IMR-90 (cell line): ENCODE results near the gene ANKRD16. TPM values are rescaled to one million over a fixed set of nuclear protein-coding genes. Genes with fewer than 3 reads are reported as not detected.

Experiments used
- ATAC-seq: fragments of 200-7000 bp; cut with Tn5 transposase; 2 replicates; pipeline ENCODE4 v1.9.1; 2020; ENCODE audit warnings: low read depth, mild to moderate bottlenecking, moderate library complexity
- BruUV-seq: library from RNA; stranded (reverse); fragments of 400-500 nt; replicated peaks from 2 replicates; lab custom pipeline; 2021; lab: Mats Ljungman, UMichigan
- CTCF ChIA-PET: fragments of 300-600 bp; formaldehyde crosslinking; extraction: SDS; loops from one replicate; lab custom pipeline; 2021; ENCODE audit warnings: antibody characterized with exemption; lab: Yijun Ruan, JAX
- POLR2A ChIA-PET: fragments of 300-600 bp; sonication (Branson Sonifier 250); formaldehyde crosslinking; loops from one replicate; lab custom pipeline; 2022; ENCODE audit warnings: antibody characterized with exemption; ENCODE audit not compliant: unreplicated experiment; lab: Charles Lee
- DNase-seq: peaks from one replicate; pipeline ENCODE4 v3.0.0; 2013
- H2AFZ ChIP-seq: replicated peaks from 2 replicates; pipeline ENCODE3; 2013; ENCODE audit warnings: low read length, mild to moderate bottlenecking; ENCODE audit not compliant: poor library complexity
- H2AK5ac ChIP-seq: 2 replicates; pipeline ENCODE4 v1.6.1; 2013; ENCODE audit warnings: low read depth, low read length, inconsistent platforms
- H2AK9ac ChIP-seq: replicated peaks from 2 replicates; pipeline ENCODE3; 2013; ENCODE audit warnings: mild to moderate bottlenecking, low read depth, low read length, moderate library complexity; ENCODE audit not compliant: poor library complexity
- H2BK120ac ChIP-seq: 2 replicates; pipeline ENCODE4 v1.6.1; 2013; ENCODE audit warnings: low read depth, low read length, inconsistent platforms
- H2BK15ac ChIP-seq: 3 replicates; pipeline ENCODE4 v1.6.1; 2013; ENCODE audit warnings: low read depth, low read length, inconsistent platforms
- H2BK20ac ChIP-seq: 2 replicates; pipeline ENCODE4 v1.6.1; 2013; ENCODE audit warnings: low read depth, mild to moderate bottlenecking, inconsistent platforms, low read length, moderate library complexity
- H2BK5ac ChIP-seq: 2 replicates; pipeline ENCODE4 v1.6.1; 2013; ENCODE audit warnings: mild to moderate bottlenecking, low read depth, low read length, inconsistent platforms; ENCODE audit not compliant: poor library complexity, severe bottlenecking
- H3K14ac ChIP-seq: replicated peaks from 2 replicates; pipeline ENCODE4 v1.6.1; 2013; ENCODE audit warnings: low read depth, low read length, inconsistent platforms
- H3K18ac ChIP-seq: 2 replicates; pipeline ENCODE4 v1.6.1; 2013; ENCODE audit warnings: low read depth, low read length, control low read depth
- H3K23ac ChIP-seq: 2 replicates; pipeline ENCODE4 v1.6.1; 2013; ENCODE audit warnings: low read depth, low read length, inconsistent platforms
- H3K27ac ChIP-seq: 2 replicates; pipeline ENCODE4 v1.5.1; 2013; ENCODE audit warnings: mild to moderate bottlenecking, control low read depth, low read length; ENCODE audit not compliant: insufficient read depth
- H3K27me3 ChIP-seq: 2 replicates; pipeline ENCODE4 v1.6.1; 2013; ENCODE audit warnings: low read length; ENCODE audit not compliant: control insufficient read depth, insufficient read depth
- H3K36me3 ChIP-seq: 2 replicates; pipeline ENCODE4 v1.6.1; 2013; ENCODE audit warnings: low read length, mixed read lengths; ENCODE audit not compliant: control insufficient read depth, insufficient read depth
- H3K4ac ChIP-seq: 2 replicates; pipeline ENCODE4 v1.6.1; 2013; ENCODE audit warnings: low read depth, low read length, inconsistent platforms
- H3K4me1 ChIP-seq: 2 replicates; pipeline ENCODE4 v1.6.1; 2013; ENCODE audit warnings: low read length, mixed read lengths; ENCODE audit not compliant: control insufficient read depth, insufficient read depth
- H3K4me2 ChIP-seq: 2 replicates; pipeline ENCODE4 v1.6.1; 2013; ENCODE audit warnings: low read depth, mild to moderate bottlenecking, control low read depth, low read length, moderate library complexity
- H3K4me3 ChIP-seq: 2 replicates; pipeline ENCODE4 v1.5.1; 2013; ENCODE audit warnings: low read depth, mild to moderate bottlenecking, control low read depth, low read length, moderate library complexity; ENCODE audit not compliant: insufficient read depth
- H3K56ac ChIP-seq: 2 replicates; pipeline ENCODE4 v1.6.1; 2013; ENCODE audit warnings: low read length, inconsistent platforms; ENCODE audit not compliant: insufficient read depth; ENCODE audit errors: extremely low read depth
- H3K79me1 ChIP-seq, 2 experiments: 2 replicates each; pipeline ENCODE4 v1.6.1; 2013; ENCODE audit warnings: low read length in 2 of 2, inconsistent platforms in 1 of 2, low read depth in 1 of 2
- H3K9ac ChIP-seq: 2 replicates; pipeline ENCODE4 v1.6.1; 2013; ENCODE audit warnings: low read depth, low read length, control low read depth
- H3K9me1 ChIP-seq: 2 replicates; pipeline ENCODE4 v1.6.1; 2013; ENCODE audit warnings: low read length, inconsistent platforms; ENCODE audit not compliant: insufficient read depth
- H3K9me3 ChIP-seq: 2 replicates; pipeline ENCODE4 v1.6.1; 2013; ENCODE audit warnings: low read length; ENCODE audit not compliant: control insufficient read depth, insufficient read depth
- H4K20me1 ChIP-seq: 2 replicates; pipeline ENCODE4 v1.6.1; 2013; ENCODE audit warnings: low read length, inconsistent platforms; ENCODE audit not compliant: insufficient read depth
- H4K5ac ChIP-seq: 2 replicates; pipeline ENCODE4 v1.6.1; 2013; ENCODE audit warnings: mild to moderate bottlenecking, low read depth, low read length, control low read depth
- H4K8ac ChIP-seq, 2 experiments: 2 replicates each; pipeline ENCODE4 v1.6.1; 2013; ENCODE audit warnings: low read depth in 2 of 2, low read length in 2 of 2, control low read depth in 1 of 2, inconsistent platforms in 1 of 2
- H4K91ac ChIP-seq: 2 replicates; pipeline ENCODE4 v1.6.1; 2013; ENCODE audit warnings: low read depth, low read length, inconsistent platforms; ENCODE audit not compliant: insufficient read depth
- CEBPB ChIP-seq: IDR thresholded peaks from 2 replicates; pipeline ENCODE4 v1.6.1; 2012; ENCODE audit warnings: low read depth, low read length, improper control_type of control experiment
- POLR2A ChIP-seq: IDR thresholded peaks from 2 replicates; pipeline ENCODE4 v1.6.1; 2012; ENCODE audit warnings: mild to moderate bottlenecking, low read depth, low read length
- RCOR1 ChIP-seq: IDR thresholded peaks from 2 replicates; pipeline ENCODE4 v1.6.1; 2012; ENCODE audit warnings: mild to moderate bottlenecking, low read length, improper control_type of control experiment; ENCODE audit not compliant: insufficient replicate concordance
- SMC3 ChIP-seq: fragments of 150-350 bp; IDR thresholded peaks from 2 replicates; pipeline ENCODE4 v1.6.1; 2016; ENCODE audit warnings: low read depth, mild to moderate bottlenecking, antibody characterized with exemption, low read length, moderate library complexity
- WGBS, 2 experiments: methylation state at CpG; one replicate each; pipeline versions ENCODE4 v1.1.5 to v1.1.7; 2013; ENCODE audit warnings: missing lambda C conversion rate in 2 of 2; ENCODE audit not compliant: insufficient read length in 1 of 2; ENCODE audit errors: extremely low coverage in 2 of 2; 5-methylcytosine and 5-hydroxymethylcytosine counted together
- dilution Hi-C: fragments of 300-500 bp; cut with HindIII; formaldehyde crosslinking; loops from one replicate; pipeline ENCODE4 v1.14.3; 2018; ENCODE audit warnings: low sequenced_read_pairs; ENCODE audit not compliant: unreplicated experiment
- in situ Hi-C: fragments of 300-500 bp; cut with MboI; formaldehyde crosslinking; loops from 3 replicates; pipeline ENCODE4 v1.14.3; 2019; ENCODE audit warnings: low sequenced_read_pairs, inconsistent platforms, mixed read lengths
- intact Hi-C: fragments of 100-400 bp; cut with micrococcal nuclease; formaldehyde crosslinking; loops from 2 replicates; pipeline ENCODE4 v1.10.0; 2022
- polyA plus RNA-seq, 3 experiments: library from polyadenylated mRNA; depleted of rRNA; stranded (reverse); fragments of >200 nt; gene quantifications; 2 replicates each; pipeline ENCODE4 v1.2.3, GENCODE V29; 2012; ENCODE audit warnings: low replicate concordance in 1 of 3
- total RNA-seq: library from RNA; depleted of rRNA; stranded (reverse); fragments of >200 nt; gene quantifications from 2 replicates; pipeline ENCODE4 v1.2.3, GENCODE V29; 2012

Gene ANKRD16
- total and polyA plus RNA-seq, 2 of the 4 experiments (the other 2 are of a cell fraction): 5.1 to 5.7 TPM

DNA sequence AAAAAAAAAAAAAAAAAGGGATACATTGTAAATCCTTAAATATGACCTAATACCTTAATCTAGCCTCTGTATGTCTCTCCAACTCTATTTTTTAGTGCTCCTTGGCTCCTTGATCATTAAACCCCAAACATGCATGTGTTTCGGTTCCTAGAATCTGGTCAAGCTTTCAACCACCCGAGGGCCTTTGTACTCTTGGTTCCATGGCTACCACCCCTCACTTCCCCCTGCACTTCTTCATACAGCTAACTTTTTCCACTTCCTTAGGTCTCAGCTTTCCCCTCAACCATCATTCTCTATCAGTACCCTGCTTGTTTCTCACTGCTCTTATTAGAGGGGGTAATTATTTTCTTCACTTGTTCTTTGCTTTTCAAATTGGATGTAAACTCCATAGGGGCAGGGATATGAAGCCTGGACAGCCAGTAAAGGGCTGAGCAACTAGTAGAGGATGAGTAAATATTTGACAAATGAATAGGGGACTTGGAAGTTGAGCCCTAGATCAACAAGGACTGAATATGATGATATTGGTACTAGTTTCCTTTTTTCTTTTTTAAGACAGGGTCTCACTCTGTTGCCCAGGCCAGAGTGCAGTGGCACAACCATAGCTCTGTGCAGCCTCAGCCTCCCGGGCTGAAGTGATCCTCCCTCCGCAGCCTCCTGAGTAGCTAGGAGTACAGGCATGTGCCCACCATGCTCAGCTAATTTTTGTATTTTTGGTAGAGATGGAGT is 72.2 kb downstream of the ANKRD16 start:
- no peak overlapping the region for H2BK20ac ChIP-seq
- H2BK15ac ChIP-seq: no peak overlapping the region
- H3K9me1 ChIP-seq: peaks cover 7% of the 10 kb centered on the region; the same call in 1 of the 2 replicates
- H2AK5ac ChIP-seq: no peak overlapping the region
- no peak overlapping the region for H4K5ac ChIP-seq
- H3K4ac ChIP-seq: no peak overlapping the region
- intact Hi-C loops: no loop called here
- H4K91ac ChIP-seq: no peak overlapping the region
- in situ Hi-C loops: no loop called here
- ChIA-PET CTCF (interaction anchor here (0.6 kb wide), 1 partner anchor 20 kb away, joined by 5 read pairs; no protein-coding TSS in a partner anchor), POLR2A (no interaction called here)
- TF ChIP-seq POLR2A (no peak), CEBPB (no peak), SMC3 (no peak), RCOR1 (no peak)
- H3K4me3 ChIP-seq: no peak overlapping the region
- H4K20me1 ChIP-seq: peaks cover 3% of the 10 kb centered on the region
- no peaks in the 10 kb centered on the region for H3K36me3 ChIP-seq
- ATAC-seq: no peak
- H2AFZ ChIP-seq: no peak overlapping the region
- no peak overlapping the region for H3K14ac ChIP-seq
- no peak overlapping the region for H2BK120ac ChIP-seq
- no peak overlapping the region for H3K23ac ChIP-seq
- no peak for DNase-seq
- dilution Hi-C loops: no loop called here
- peaks cover 13 to 17% of the 10 kb centered on the region in 2 experiments for H3K79me1 ChIP-seq
- no peaks in the 10 kb centered on the region for H3K27me3 ChIP-seq
- BruUV-seq: no TSS peak
- H2AK9ac ChIP-seq: no peak overlapping the region
- H3K9ac ChIP-seq: no peak overlapping the region
- H3K4me2 ChIP-seq: no peak overlapping the region
- H4K8ac ChIP-seq: no peak overlapping the region
- no peak overlapping the region for H3K27ac ChIP-seq
- no peak overlapping the region for H3K18ac ChIP-seq
- no peak overlapping the region for H3K56ac ChIP-seq
- 80% methylated on average over 1 of the region's 4 CpGs; no CpG with 5 or more reads in 1 of the 2 experiments for WGBS, 2 experiments
- H2BK5ac ChIP-seq: no peak overlapping the region
- peaks cover 3% of the 10 kb centered on the region; the same call in 1 of the 2 replicates for H3K4me1 ChIP-seq
- no peaks in the 10 kb centered on the region for H3K9me3 ChIP-seq
